NB4 (cell line): Measurements from ENCODE around the gene SORD.
"Not testable (repeated sequence)": the region's sequence is repeated elsewhere in the genome, so short reads cannot be mapped to it uniquely, and the experiment has no call there.

ENCODE experiments used
- CTCF ChIP-seq: IDR thresholded peaks from one replicate; pipeline ENCODE4 v1.5.1; 2012; ENCODE audit warnings: low read depth, low read length
- POLR2A ChIP-seq: IDR thresholded peaks from 2 replicates; pipeline ENCODE4 v1.6.1; 2011; ENCODE audit warnings: mild to moderate bottlenecking; ENCODE audit not compliant: insufficient read length; ENCODE audit errors: extremely low read depth

GRCh38 chr15:45031522-45032028 is 8.6 kb downstream of the SORD start:
- TF ChIP-seq CTCF, POLR2A: not testable (repeated sequence)
